NCI-H524 treated with DMSO at 0.1 percent for 48 hours (cell line): ENCODE measurements around the gene PTPRE.

Source experiments
- DNase-seq: peaks from one replicate; lab custom pipeline; 2025; lab: John Stamatoyannopoulos, UW

The PTPRE gene

GRCh38 chr10:128026615-128027300 lies 119.9 kb downstream of the PTPRE start:
- no peak for DNase-seq

GRCh38 chr10:128027306-128027705 lies 120.4 kb downstream of the PTPRE start:
- no peak for DNase-seq

GRCh38 chr10:128027822-128028507 lies 121.1 kb downstream of the PTPRE start:
- no peak for DNase-seq

GRCh38 chr10:128028508-128029289 lies 121.8 kb downstream of the PTPRE start:
- DNase-seq, result no peak

- no peak for DNase-seq
These were observed 122.4 kb downstream of the PTPRE start for GRCh38 chr10:128029290-128029651.

- DNase-seq, result no peak
These were observed 122.9 kb downstream of the PTPRE start for GRCh38 chr10:128029731-128030369.

GRCh38 chr10:128030498-128031072 lies 123.7 kb downstream of the PTPRE start:
- DNase-seq, result no peak

- DNase-seq, result no peak
These were observed 124.3 kb downstream of the PTPRE start for GRCh38 chr10:128031216-128031615.

GRCh38 chr10:128032466-128032865 lies 125.6 kb downstream of the PTPRE start:
- DNase-seq, result no peak

- no peak for DNase-seq
These were observed 128.7 kb downstream of the PTPRE start for GRCh38 chr10:128035557-128035973.

GRCh38 chr10:128036011-128036615 lies 129.2 kb downstream of the PTPRE start:
- no peak for DNase-seq

- no peak for DNase-seq
These were observed 130.0 kb downstream of the PTPRE start for GRCh38 chr10:128036746-128037543.

- no peak for DNase-seq
These were observed 133.2 kb downstream of the PTPRE start for GRCh38 chr10:128040096-128040495.

GRCh38 chr10:128040681-128041080 lies 133.8 kb downstream of the PTPRE start:
- DNase-seq, result no peak

- DNase-seq, result no peak
These were observed 135.3 kb downstream of the PTPRE start for GRCh38 chr10:128042131-128042610.

- DNase-seq, result no peak
These were observed 136.5 kb downstream of the PTPRE start for GRCh38 chr10:128043259-128044045.

- DNase-seq, result no peak
These were observed 137.3 kb downstream of the PTPRE start for GRCh38 chr10:128044186-128044585.

GRCh38 chr10:128044961-128045832 lies 138.3 kb downstream of the PTPRE start:
- DNase-seq, result no peak

GRCh38 chr10:128045833-128046120 lies 138.9 kb downstream of the PTPRE start:
- no peak for DNase-seq
